GM18511 (cell line): ENCODE results near the gene KLHL6.

Experiments
- ATAC-seq: cut with Tn5 transposase; IDR thresholded peaks from one replicate; pipeline ENCODE4 v1.9.1; 2021; ENCODE audit warnings: mild to moderate bottlenecking, moderate library complexity; ENCODE audit not compliant: unreplicated experiment

The KLHL6 gene

DNA sequence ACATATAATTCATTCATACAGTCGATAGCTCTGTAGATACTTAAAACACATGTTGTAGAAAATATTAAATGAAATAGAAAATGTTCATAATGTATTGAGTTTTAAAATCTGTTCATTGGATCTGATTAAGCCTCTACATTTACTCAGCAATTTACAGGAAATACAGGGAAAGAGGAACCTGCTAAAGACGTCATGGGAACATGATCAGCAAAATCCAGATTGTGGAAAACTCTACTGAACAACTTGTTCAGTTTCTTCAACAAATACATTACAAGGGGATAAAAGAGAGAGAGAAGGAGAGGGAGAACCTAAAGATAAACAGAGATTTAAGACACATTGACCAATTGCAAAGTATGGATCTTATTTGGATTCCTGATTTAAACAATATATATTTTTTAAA, 46.7 kb downstream of the KLHL6 start:
- no peak for ATAC-seq

GRCh38 chr3:183507551-183507950, 48.0 kb downstream of the KLHL6 start:
- no peak for ATAC-seq

DNA sequence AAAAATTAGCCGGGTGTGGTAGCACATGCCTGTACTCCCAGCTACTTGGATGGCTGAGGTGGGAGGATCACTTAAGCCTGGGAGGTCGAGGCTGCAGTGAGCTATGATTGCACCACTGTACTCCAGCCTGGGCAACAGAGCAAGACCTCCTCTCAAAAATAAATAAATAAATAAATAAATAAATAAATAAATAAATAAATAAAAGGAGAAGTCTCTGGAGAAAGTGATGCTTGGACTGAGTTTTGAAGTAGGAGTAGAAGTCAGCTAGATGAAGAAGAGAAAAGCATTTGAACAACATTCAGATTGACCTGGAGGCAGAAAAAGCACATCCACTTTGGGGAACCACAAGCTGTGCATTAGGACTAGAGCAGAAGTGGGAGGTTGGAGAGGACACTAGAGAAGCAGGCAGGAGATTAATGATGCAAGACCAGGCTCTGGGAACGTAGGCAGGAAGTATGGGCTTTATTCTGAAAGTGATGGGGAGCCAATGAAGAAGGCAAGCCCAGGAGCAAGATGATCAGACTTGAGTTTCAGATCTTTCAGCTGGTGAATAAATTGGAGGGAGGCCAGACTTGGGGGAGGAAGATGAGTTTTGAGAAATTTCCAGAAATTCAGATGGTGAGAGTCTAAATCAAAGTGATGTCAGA, 48.7 kb downstream of the KLHL6 start:
- ATAC-seq = no peak

GRCh38 chr3:183504597-183504996, 50.9 kb downstream of the KLHL6 start:
- no peak for ATAC-seq

GRCh38 chr3:183503746-183504145, 51.8 kb downstream of the KLHL6 start:
- ATAC-seq = no peak

- no peak for ATAC-seq
Measured at GRCh38 chr3:183502237-183503181, 53.0 kb downstream of the KLHL6 start.

GRCh38 chr3:183500981-183501704, 54.4 kb downstream of the KLHL6 start:
- no peak for ATAC-seq

DNA sequence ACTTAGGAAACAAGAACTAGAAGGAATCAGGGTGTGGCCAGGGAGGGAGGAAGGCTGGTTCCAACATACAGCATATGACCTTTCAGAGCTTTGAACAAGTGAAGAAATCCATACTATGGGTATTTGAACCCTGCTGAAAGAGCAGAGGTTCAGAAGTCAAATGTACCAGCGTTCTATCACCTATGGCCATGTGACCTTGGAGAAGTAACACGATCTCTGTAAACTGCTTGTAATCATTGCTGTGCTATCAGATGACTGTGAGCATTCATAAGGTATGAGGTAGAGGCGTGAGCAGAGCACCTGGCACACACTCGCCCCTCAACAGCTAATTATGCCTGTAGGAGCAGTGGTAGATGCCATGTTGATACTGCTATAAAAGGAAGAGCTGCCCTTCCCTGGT, 55.2 kb downstream of the KLHL6 start:
- ATAC-seq = no peak

- no peak for ATAC-seq
Measured at GRCh38 chr3:183498634-183499033, 56.9 kb downstream of the KLHL6 start.

GRCh38 chr3:183497313-183497712, 58.2 kb downstream of the KLHL6 start:
- ATAC-seq = no peak

- ATAC-seq = no peak
Measured at GRCh38 chr3:183496311-183496710, 59.2 kb downstream of the KLHL6 start.

DNA sequence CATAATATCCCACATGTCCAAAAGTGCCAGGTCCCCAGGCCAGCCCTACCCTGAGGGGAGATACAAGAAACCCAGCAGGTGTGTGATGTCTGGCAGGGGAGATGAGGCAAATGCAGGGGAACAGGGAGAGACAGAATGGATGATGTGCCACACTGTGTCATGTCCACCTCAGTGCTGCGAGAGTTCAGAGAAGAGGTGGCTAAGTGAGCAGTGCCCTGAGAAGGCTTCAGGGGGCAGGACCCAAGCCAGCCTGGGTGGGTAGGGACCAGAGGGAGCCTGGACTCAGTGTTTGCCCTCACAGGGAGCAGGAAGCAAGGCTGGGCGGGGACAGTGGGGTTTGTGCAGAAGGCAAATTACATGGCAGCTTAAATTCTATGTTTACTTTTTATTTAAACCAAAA, 61.2 kb downstream of the KLHL6 start:
- ATAC-seq = no peak

GRCh38 chr3:183493296-183494045, 62.0 kb downstream of the KLHL6 start:
- no peak for ATAC-seq

GRCh38 chr3:183492849-183493179, 62.7 kb downstream of the KLHL6 start:
- no peak for ATAC-seq

GRCh38 chr3:183491923-183492848, 63.3 kb downstream of the KLHL6 start:
- ATAC-seq = no peak

- ATAC-seq = no peak
Measured at GRCh38 chr3:183491109-183491922, 64.2 kb downstream of the KLHL6 start.

GRCh38 chr3:183490653-183491052, 64.9 kb downstream of the KLHL6 start:
- ATAC-seq = no peak

DNA sequence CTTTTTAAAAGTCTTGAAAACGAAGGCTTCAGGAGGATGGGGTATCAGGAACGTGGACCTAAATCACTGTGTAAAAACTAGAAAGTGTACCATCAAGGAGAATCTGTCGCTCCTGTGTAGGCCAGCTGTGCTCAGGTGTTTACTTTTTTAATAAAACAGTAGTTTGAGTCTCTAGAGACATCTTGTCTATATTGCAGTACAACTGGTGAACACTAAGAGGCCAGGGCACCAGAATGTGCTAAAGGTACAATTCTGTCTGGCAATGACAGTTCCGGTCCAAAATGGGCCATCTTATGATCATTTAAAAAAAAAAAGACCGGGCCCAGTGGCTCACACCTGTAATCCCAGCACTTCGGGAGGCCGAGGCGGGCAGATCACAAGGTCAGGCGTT, 65.3 kb downstream of the KLHL6 start:
- no peak for ATAC-seq
